Calu3 (cell line): Measurements from ENCODE around the gene CRIP1. TPM values are rescaled to one million over a fixed set of nuclear protein-coding genes. Genes with fewer than 3 reads are reported as not detected.
A peak's percentile ranks its signal among the peaks of the same experiment; 100 is the strongest.

ENCODE experiments used
- BruUV-seq: library from RNA; stranded (reverse); fragments of 400-500 nt; replicated peaks from 2 replicates; lab custom pipeline; 2021; lab: Mats Ljungman, UMichigan
- CTCF ChIA-PET: fragments of 300-600 bp; sonication (Branson Sonifier 250); formaldehyde crosslinking; loops from one replicate; lab custom pipeline; 2022; ENCODE audit warnings: antibody characterized with exemption; lab: Charles Lee
- DNase-seq: peaks from one replicate; pipeline ENCODE4 v3.0.0; 2022
- H3K27ac Mint-ChIP-seq: one replicate; pipeline ENCODE4 v1.8.0; 2022; ENCODE audit warnings: mixed read lengths; ENCODE audit not compliant: unreplicated experiment
- H3K27me3 Mint-ChIP-seq: one replicate; pipeline ENCODE4 v1.8.0; 2022; ENCODE audit warnings: mixed read lengths; ENCODE audit not compliant: unreplicated experiment
- H3K36me3 Mint-ChIP-seq: one replicate; pipeline ENCODE4 v1.8.0; 2022; ENCODE audit warnings: mild to moderate bottlenecking, moderate library complexity, mixed read lengths; ENCODE audit not compliant: insufficient read depth, unreplicated experiment
- H3K4me1 Mint-ChIP-seq: one replicate; pipeline ENCODE4 v1.8.0; 2022; ENCODE audit warnings: mild to moderate bottlenecking, low read depth, mixed read lengths; ENCODE audit not compliant: unreplicated experiment
- H3K4me3 Mint-ChIP-seq: one replicate; pipeline ENCODE4 v1.8.0; 2022; ENCODE audit warnings: mild to moderate bottlenecking, low read depth, moderate library complexity, mixed read lengths; ENCODE audit not compliant: unreplicated experiment
- H3K9me3 Mint-ChIP-seq: one replicate; pipeline ENCODE4 v1.8.0; 2022; ENCODE audit warnings: low read depth, mixed read lengths; ENCODE audit not compliant: unreplicated experiment
- CTCF ChIP-seq: fragments of 200-600 bp; IDR thresholded peaks from one replicate; pipeline ENCODE4 v1.8.0; 2022; ENCODE audit warnings: antibody characterized with exemption; ENCODE audit not compliant: unreplicated experiment
- intact Hi-C: fragments of 100-400 bp; cut with micrococcal nuclease; formaldehyde crosslinking; loops from one replicate; pipeline ENCODE4 v1.10.0; 2022; ENCODE audit not compliant: unreplicated experiment
- total RNA-seq: library from RNA; stranded (reverse); gene quantifications from 2 replicates; pipeline ENCODE4 v1.2.3, GENCODE V29; 2022

The CRIP1 gene
- total RNA-seq, 1 experiment from 2014 or later = 7.1 TPM

GRCh38 chr14:105477660-105478397 lies 8.9 kb upstream of the CRIP1 start:
- CTCF ChIA-PET = no interaction called here

GRCh38 chr14:105478398-105479251 lies 8.1 kb upstream of the CRIP1 start:
- intact Hi-C loops = no loop called here

More at GRCh38 chr14:105477660-105478397, 8.9 kb upstream of the CRIP1 start:
- intact Hi-C loops = loop anchor here (2.0 kb wide), 1 partner anchor 79 kb away; the partner anchor contains the start of gene TEX22
- H3K4me3 Mint-ChIP-seq = peak overlapping the region; percentile 69
- no peaks in the 10 kb centered on the region for H3K9me3 Mint-ChIP-seq
- peaks cover 29% of the 10 kb centered on the region for H3K4me1 Mint-ChIP-seq
- H3K36me3 Mint-ChIP-seq = peaks cover 70% of the 10 kb centered on the region
- TF ChIP-seq CTCF = no peak
- H3K27ac Mint-ChIP-seq = peak overlapping the region; percentile 48
- no peak for DNase-seq
- no peaks in the 10 kb centered on the region for H3K27me3 Mint-ChIP-seq
- BruUV-seq = no TSS peak

GRCh38 chr14:105479431-105480158 lies 7.1 kb upstream of the CRIP1 start:
- BruUV-seq = TSS peak; percentile 16
- Mint-ChIP-seq H3K9me3 (no peaks in the 10 kb centered on the region), H3K4me3 (peak overlapping the region; percentile 34), H3K4me1 (peaks cover 35% of the 10 kb centered on the region), H3K27ac (peak overlapping the region; percentile 73), H3K27me3 (no peaks in the 10 kb centered on the region), H3K36me3 (peaks cover 57% of the 10 kb centered on the region)
- TF ChIP-seq CTCF = no peak
- intact Hi-C loops = no loop called here
- CTCF ChIA-PET = no interaction called here
- no peak for DNase-seq

More at GRCh38 chr14:105478398-105479251, 8.1 kb upstream of the CRIP1 start:
- Mint-ChIP-seq H3K27ac (no peak overlapping the region), H3K4me1 (peaks cover 28% of the 10 kb centered on the region), H3K27me3 (no peaks in the 10 kb centered on the region), H3K9me3 (no peaks in the 10 kb centered on the region), H3K36me3 (peaks cover 65% of the 10 kb centered on the region), H3K4me3 (no peak overlapping the region)
- BruUV-seq = no TSS peak
- DNase-seq = no peak
- CTCF ChIA-PET = no interaction called here
- TF ChIP-seq CTCF = no peak

- H3K4me1 Mint-ChIP-seq = peaks cover 38% of the 10 kb centered on the region
- H3K4me3 Mint-ChIP-seq = peak overlapping the region; percentile 55
- intact Hi-C loops = no loop called here
- no peak for TF ChIP-seq CTCF
- H3K36me3 Mint-ChIP-seq = peaks cover 60% of the 10 kb centered on the region
- CTCF ChIA-PET = interaction anchor here (0.6 to 1.8 kb wide), 10 partner anchors 8 to 179 kb away, joined by 3 to 43 read pairs (median 4); partner anchors contain the start of gene TEDC1
- no peak for DNase-seq
- H3K27ac Mint-ChIP-seq = peak overlapping the region; percentile 91
- H3K27me3 Mint-ChIP-seq = no peaks in the 10 kb centered on the region
- BruUV-seq = no TSS peak
- H3K9me3 Mint-ChIP-seq = no peaks in the 10 kb centered on the region
Measured at GRCh38 chr14:105480199-105480746, 6.4 kb upstream of the CRIP1 start.
